Loucy (cell line): ENCODE data around the gene SPIC.

ENCODE experiments used
- H2AFZ ChIP-seq: fragments of 200-600 bp; sonication (generic); 2 replicates; pipeline ENCODE4 v1.6.0; 2016; ENCODE audit warnings: antibody characterized with exemption, mild to moderate bottlenecking, low read length, moderate library complexity
- H3F3A ChIP-seq: fragments of 200-600 bp; 2 replicates; pipeline ENCODE4 v1.6.0; 2016; ENCODE audit warnings: antibody characterized with exemption, low read depth, mild to moderate bottlenecking
- H3K27me3 ChIP-seq: fragments of 200-600 bp; sonication (generic); 2 replicates; pipeline ENCODE4 v1.6.1; 2014; ENCODE audit warnings: low read length, mild to moderate bottlenecking; ENCODE audit not compliant: insufficient read depth, poor library complexity, severe bottlenecking
- H3K36me3 ChIP-seq: fragments of 200-600 bp; sonication (generic); 2 replicates; pipeline ENCODE4 v1.6.1; 2016; ENCODE audit warnings: low read length; ENCODE audit not compliant: insufficient read depth
- H3K4me1 ChIP-seq: fragments of 200-600 bp; sonication (generic); 2 replicates; pipeline ENCODE4 v1.5.1; 2014; ENCODE audit warnings: low read length, mild to moderate bottlenecking; ENCODE audit not compliant: insufficient read depth, poor library complexity, severe bottlenecking
- H3K4me2 ChIP-seq: fragments of 200-600 bp; sonication (generic); 2 replicates; pipeline ENCODE4 v1.6.0; 2014; ENCODE audit warnings: antibody characterized with exemption, low read length, low read depth, mild to moderate bottlenecking; ENCODE audit not compliant: poor library complexity, severe bottlenecking
- H3K4me3 ChIP-seq: fragments of 200-600 bp; sonication (generic); 2 replicates; pipeline ENCODE4 v1.5.1; 2014; ENCODE audit warnings: low read length, mild to moderate bottlenecking, mixed read lengths; ENCODE audit not compliant: poor library complexity, severe bottlenecking
- H3K79me2 ChIP-seq: fragments of 200-600 bp; sonication (generic); 2 replicates; pipeline ENCODE4 v1.6.1; 2014; ENCODE audit warnings: low read length; ENCODE audit not compliant: insufficient read depth
- H3K9ac ChIP-seq: fragments of 200-600 bp; sonication (generic); 2 replicates; pipeline ENCODE4 v1.6.0; 2014; ENCODE audit warnings: mild to moderate bottlenecking, low read depth, low read length, moderate library complexity; ENCODE audit not compliant: poor library complexity, severe bottlenecking
- H3K9me2 ChIP-seq: fragments of 200-600 bp; sonication (generic); replicated peaks from 2 replicates; pipeline ENCODE4 v1.6.1; 2016; ENCODE audit warnings: low read depth, low read length, mixed read lengths
- H3K9me3 ChIP-seq: fragments of 200-600 bp; sonication (generic); 2 replicates; pipeline ENCODE4 v1.6.1; 2014; ENCODE audit warnings: mild to moderate bottlenecking, antibody characterized with exemption, low read length, low read depth; ENCODE audit not compliant: insufficient read depth
- H4K20me1 ChIP-seq: fragments of 200-600 bp; sonication (generic); 2 replicates; pipeline ENCODE4 v1.6.0; 2014; ENCODE audit warnings: antibody characterized with exemption, low read length, mild to moderate bottlenecking; ENCODE audit not compliant: insufficient read depth, poor library complexity, severe bottlenecking
- EZH2phosphoT487 ChIP-seq: fragments of 200-600 bp; IDR thresholded peaks from 2 replicates; pipeline ENCODE4 v1.6.1; 2018; ENCODE audit warnings: antibody characterized with exemption, mild to moderate bottlenecking, moderate library complexity, borderline replicate concordance
- TF ChIP-seq, protein P1 (sequence below): fragments of 200-600 bp; sonication (generic); conservative IDR thresholded peaks from 2 replicates; pipeline ENCODE4 v1.5.1; 2014; ENCODE audit warnings: mild to moderate bottlenecking, antibody characterized with exemption, low read length

The SPIC gene

DNA sequence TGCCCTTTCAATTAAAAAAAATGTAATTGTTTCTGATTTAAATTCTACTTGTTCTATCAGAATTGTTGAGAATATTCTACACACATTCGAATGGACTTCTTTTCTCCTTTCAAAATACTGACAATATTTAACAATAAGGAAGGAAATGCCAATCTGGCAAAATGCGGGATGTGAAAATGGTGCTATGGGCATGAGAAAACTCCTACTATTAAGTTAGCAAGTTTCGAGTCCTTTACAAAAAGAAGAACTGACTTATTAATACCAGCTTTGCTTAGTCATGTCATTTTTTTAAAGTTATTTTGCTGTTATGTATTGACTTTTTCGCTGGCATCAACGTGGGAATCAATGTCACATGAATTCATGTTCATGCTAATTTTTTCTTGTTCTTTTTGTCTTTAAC lies 35.9 kb upstream of the SPIC start:
- Histone ChIP-seq H3K9ac (no peak overlapping the region), H3K27me3 (no peaks in the 10 kb centered on the region), H3K36me3 (no peaks in the 10 kb centered on the region), H3F3A (no peaks in the 10 kb centered on the region), H3K4me2 (no peak overlapping the region), H2AFZ (no peak overlapping the region), H3K4me1 (no peaks in the 10 kb centered on the region), H3K4me3 (no peak overlapping the region), H3K9me2 (no peaks in the 10 kb centered on the region), H3K79me2 (no peaks in the 10 kb centered on the region), H3K9me3 (no peaks in the 10 kb centered on the region), H4K20me1 (no peaks in the 10 kb centered on the region)
- no peak for TF ChIP-seq EZH2phosphoT487
- TF ChIP-seq, protein P1, sequence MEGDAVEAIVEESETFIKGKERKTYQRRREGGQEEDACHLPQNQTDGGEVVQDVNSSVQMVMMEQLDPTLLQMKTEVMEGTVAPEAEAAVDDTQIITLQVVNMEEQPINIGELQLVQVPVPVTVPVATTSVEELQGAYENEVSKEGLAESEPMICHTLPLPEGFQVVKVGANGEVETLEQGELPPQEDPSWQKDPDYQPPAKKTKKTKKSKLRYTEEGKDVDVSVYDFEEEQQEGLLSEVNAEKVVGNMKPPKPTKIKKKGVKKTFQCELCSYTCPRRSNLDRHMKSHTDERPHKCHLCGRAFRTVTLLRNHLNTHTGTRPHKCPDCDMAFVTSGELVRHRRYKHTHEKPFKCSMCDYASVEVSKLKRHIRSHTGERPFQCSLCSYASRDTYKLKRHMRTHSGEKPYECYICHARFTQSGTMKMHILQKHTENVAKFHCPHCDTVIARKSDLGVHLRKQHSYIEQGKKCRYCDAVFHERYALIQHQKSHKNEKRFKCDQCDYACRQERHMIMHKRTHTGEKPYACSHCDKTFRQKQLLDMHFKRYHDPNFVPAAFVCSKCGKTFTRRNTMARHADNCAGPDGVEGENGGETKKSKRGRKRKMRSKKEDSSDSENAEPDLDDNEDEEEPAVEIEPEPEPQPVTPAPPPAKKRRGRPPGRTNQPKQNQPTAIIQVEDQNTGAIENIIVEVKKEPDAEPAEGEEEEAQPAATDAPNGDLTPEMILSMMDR = no peak

DNA sequence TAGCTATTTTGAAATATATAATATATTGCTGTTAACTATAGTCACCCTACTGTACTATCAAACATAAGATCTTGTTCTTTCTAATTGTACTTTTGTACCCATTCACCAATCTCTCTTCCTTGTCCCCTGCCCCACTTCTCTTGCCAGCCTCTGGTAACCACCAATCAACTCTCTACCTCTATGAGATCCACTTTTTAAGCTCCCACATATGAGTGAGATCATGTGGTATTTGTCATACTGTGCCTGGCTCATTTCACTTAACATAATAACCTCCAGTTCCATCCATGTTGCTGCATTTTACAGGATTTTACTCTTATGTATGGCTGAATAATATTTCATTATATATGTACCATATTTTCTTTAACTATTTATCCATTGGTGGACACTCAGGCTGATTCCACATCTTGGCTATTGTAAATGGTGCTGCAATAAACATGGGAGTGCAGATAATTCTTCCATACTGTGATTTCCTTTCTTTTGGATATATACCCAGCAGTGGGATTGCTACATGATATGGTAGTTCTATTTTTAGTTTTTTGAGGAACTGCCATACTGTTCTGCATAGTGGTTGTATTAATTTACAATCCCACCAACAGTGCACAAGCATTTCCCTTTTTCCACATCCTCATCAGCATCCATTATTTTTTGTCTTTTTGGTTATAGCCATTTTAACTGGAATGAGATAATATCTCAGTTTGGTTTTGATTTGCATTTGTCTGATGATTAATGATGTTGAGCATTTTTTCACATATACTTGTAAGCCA lies 33.5 kb upstream of the SPIC start:
- H3K4me3 ChIP-seq = no peak overlapping the region
- no peaks in the 10 kb centered on the region for H3K4me1 ChIP-seq
- H2AFZ ChIP-seq = no peak overlapping the region
- H3F3A ChIP-seq = no peaks in the 10 kb centered on the region
- H4K20me1 ChIP-seq = no peaks in the 10 kb centered on the region
- H3K79me2 ChIP-seq = no peaks in the 10 kb centered on the region
- H3K27me3 ChIP-seq = no peaks in the 10 kb centered on the region
- no peaks in the 10 kb centered on the region for H3K36me3 ChIP-seq
- no peak overlapping the region for H3K4me2 ChIP-seq
- no peak overlapping the region for H3K9ac ChIP-seq
- H3K9me3 ChIP-seq = no peaks in the 10 kb centered on the region
- no peak for TF ChIP-seq EZH2phosphoT487
- TF ChIP-seq, protein P1 = no peak
- no peaks in the 10 kb centered on the region for H3K9me2 ChIP-seq

DNA sequence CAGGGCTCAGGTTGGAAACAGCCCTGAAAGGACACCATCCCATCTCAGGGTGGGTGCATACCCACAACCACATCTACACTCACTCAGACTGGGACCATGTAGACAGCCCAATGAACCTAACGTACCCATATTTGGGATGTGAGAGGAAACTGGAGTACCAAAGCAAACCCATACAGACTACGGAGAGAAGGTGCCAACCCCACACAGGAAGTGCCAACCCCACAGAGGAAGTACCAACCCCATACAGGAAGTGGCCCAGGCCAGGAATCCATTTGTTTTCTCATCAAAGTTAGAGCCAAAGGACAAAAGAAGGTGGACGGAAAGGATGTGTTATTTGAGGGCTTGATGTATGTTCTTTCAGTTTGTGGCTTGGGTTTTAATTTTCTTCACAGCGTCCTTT lies 19.5 kb upstream of the SPIC start:
- Histone ChIP-seq H2AFZ (no peak overlapping the region), H3K9me3 (no peaks in the 10 kb centered on the region), H3K9ac (no peak overlapping the region), H4K20me1 (no peaks in the 10 kb centered on the region), H3K36me3 (no peaks in the 10 kb centered on the region), H3K27me3 (no peaks in the 10 kb centered on the region), H3K4me2 (no peak overlapping the region), H3K4me1 (no peaks in the 10 kb centered on the region), H3K9me2 (no peaks in the 10 kb centered on the region), H3K79me2 (no peaks in the 10 kb centered on the region), H3F3A (no peaks in the 10 kb centered on the region), H3K4me3 (no peak overlapping the region)
- TF ChIP-seq, protein P1 = no peak
- no peak for TF ChIP-seq EZH2phosphoT487
